ENCODE data around the gene RHBDD2. TPM values are rescaled to one million over a fixed set of nuclear protein-coding genes. Genes with fewer than 3 reads are reported as not detected.

RHBDD2 gene
- total RNA-seq, 1 experiment from 2014 or later, result 79.3 TPM

DNA sequence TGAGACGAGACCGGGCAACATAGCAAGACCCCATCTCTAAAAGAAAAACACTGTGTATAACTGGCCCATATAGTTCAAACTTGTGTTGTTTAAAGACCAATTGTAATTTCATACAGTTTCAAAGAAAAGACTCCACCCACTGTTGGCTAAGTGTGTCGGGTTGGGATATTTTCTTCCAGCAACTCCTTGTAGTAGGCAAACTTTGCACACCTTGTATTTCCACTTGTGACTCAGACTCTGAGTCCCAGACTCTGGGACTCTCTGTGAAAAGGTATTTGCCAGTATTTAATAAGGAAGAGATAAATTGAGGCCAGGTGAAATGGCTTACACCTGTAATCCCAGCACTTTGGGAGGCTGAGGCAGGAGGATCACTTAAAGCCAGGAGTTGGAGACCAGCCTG lies 29.3 kb upstream of the RHBDD2 start:
- POLR2A ChIA-PET, result interaction anchor here (0.5 kb wide), 1 partner anchor 33 kb away, joined by 7 read pairs; no protein-coding TSS in a partner anchor
- intact Hi-C loops (cut with micrococcal nuclease; ENCODE audit: unreplicated experiment) (no loop called here), in situ Hi-C loops (cut with HindIII; ENCODE audit: low pct_unique_long_range_greater_than_20kb, low sequenced_read_pairs) (no loop called here)
- Histone ChIP-seq H3K4me3 (ENCODE audit: low read depth in 2 of 2, low read length in 2 of 2) (no peak overlapping the region), H3K4me1 (ENCODE audit: control insufficient read depth, insufficient read depth, low read length) (no peaks in the 10 kb centered on the region), H3K9me3 (ENCODE audit: control insufficient read depth, insufficient read depth, low read depth, low read length) (no peaks in the 10 kb centered on the region), H3K27ac (ENCODE audit: low read length) (no peak overlapping the region), H3K27me3 (ENCODE audit: control insufficient read depth, insufficient read depth, low read length) (no peaks in the 10 kb centered on the region), H3K36me3 (ENCODE audit: control insufficient read depth, insufficient read depth, low read length) (no peaks in the 10 kb centered on the region)
- DNase-seq (ENCODE audit: low read depth, low spot score) (no peak), ATAC-seq (no peak)
- BruUV-seq (replicated peaks), result no TSS peak
- CTCF ChIA-PET, result no interaction called here
- TF ChIP-seq SIN3A (IDR thresholded peaks at IDR 0.05; ENCODE audit: borderline replicate concordance, insufficient read depth, low read depth, low read length) (no peak), POLR2AphosphoS5 (IDR thresholded peaks at IDR 0.05; ENCODE audit: low read depth, low read length) (no peak), TCF7L2 (IDR thresholded peaks at IDR 0.05; ENCODE audit: low read depth, low read length) (no peak)
- TF ChIP-seq, protein P1, sequence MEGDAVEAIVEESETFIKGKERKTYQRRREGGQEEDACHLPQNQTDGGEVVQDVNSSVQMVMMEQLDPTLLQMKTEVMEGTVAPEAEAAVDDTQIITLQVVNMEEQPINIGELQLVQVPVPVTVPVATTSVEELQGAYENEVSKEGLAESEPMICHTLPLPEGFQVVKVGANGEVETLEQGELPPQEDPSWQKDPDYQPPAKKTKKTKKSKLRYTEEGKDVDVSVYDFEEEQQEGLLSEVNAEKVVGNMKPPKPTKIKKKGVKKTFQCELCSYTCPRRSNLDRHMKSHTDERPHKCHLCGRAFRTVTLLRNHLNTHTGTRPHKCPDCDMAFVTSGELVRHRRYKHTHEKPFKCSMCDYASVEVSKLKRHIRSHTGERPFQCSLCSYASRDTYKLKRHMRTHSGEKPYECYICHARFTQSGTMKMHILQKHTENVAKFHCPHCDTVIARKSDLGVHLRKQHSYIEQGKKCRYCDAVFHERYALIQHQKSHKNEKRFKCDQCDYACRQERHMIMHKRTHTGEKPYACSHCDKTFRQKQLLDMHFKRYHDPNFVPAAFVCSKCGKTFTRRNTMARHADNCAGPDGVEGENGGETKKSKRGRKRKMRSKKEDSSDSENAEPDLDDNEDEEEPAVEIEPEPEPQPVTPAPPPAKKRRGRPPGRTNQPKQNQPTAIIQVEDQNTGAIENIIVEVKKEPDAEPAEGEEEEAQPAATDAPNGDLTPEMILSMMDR (IDR thresholded peaks at IDR 0.05), result no peak
- TF ChIP-seq, protein P2, sequence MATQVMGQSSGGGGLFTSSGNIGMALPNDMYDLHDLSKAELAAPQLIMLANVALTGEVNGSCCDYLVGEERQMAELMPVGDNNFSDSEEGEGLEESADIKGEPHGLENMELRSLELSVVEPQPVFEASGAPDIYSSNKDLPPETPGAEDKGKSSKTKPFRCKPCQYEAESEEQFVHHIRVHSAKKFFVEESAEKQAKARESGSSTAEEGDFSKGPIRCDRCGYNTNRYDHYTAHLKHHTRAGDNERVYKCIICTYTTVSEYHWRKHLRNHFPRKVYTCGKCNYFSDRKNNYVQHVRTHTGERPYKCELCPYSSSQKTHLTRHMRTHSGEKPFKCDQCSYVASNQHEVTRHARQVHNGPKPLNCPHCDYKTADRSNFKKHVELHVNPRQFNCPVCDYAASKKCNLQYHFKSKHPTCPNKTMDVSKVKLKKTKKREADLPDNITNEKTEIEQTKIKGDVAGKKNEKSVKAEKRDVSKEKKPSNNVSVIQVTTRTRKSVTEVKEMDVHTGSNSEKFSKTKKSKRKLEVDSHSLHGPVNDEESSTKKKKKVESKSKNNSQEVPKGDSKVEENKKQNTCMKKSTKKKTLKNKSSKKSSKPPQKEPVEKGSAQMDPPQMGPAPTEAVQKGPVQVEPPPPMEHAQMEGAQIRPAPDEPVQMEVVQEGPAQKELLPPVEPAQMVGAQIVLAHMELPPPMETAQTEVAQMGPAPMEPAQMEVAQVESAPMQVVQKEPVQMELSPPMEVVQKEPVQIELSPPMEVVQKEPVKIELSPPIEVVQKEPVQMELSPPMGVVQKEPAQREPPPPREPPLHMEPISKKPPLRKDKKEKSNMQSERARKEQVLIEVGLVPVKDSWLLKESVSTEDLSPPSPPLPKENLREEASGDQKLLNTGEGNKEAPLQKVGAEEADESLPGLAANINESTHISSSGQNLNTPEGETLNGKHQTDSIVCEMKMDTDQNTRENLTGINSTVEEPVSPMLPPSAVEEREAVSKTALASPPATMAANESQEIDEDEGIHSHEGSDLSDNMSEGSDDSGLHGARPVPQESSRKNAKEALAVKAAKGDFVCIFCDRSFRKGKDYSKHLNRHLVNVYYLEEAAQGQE (IDR thresholded peaks at IDR 0.05; ENCODE audit: insufficient read depth in 1 of 2, low read depth in 2 of 2, low read length in 1 of 2), result no peak

DNA sequence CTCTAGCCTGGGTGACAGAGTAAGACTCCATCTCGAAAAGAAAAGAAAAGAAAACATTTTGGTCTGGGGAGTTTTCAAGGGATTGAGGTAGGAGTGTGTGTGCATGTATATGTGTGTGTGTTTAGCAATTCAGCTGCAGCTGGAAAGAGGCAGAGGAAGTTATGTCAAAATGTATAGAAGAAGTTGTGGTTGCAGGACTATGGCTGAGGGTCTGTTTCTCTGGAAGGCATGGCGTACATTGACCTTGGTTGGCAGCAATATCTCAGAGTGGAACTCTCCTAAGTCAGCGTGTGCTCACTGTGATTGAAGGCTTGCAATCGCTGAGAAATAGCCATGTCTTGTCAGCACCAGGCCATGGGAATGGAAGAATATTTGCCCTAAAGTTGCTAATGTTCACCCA lies 28.6 kb upstream of the RHBDD2 start:
- ATAC-seq, result no peak
- no TSS peak for BruUV-seq (replicated peaks)
- CTCF ChIA-PET, result no interaction called here
- POLR2A ChIA-PET, result interaction anchor here (0.5 kb wide), 1 partner anchor 33 kb away, joined by 7 read pairs; no protein-coding TSS in a partner anchor
- Histone ChIP-seq H3K36me3 (ENCODE audit: control insufficient read depth, insufficient read depth, low read length) (no peaks in the 10 kb centered on the region), H3K4me3 (ENCODE audit: low read depth in 2 of 2, low read length in 2 of 2) (no peak overlapping the region), H3K4me1 (ENCODE audit: control insufficient read depth, insufficient read depth, low read length) (no peaks in the 10 kb centered on the region), H3K27ac (ENCODE audit: low read length) (no peak overlapping the region), H3K9me3 (ENCODE audit: control insufficient read depth, insufficient read depth, low read depth, low read length) (no peaks in the 10 kb centered on the region), H3K27me3 (ENCODE audit: control insufficient read depth, insufficient read depth, low read length) (no peaks in the 10 kb centered on the region)
- intact Hi-C loops (cut with micrococcal nuclease; ENCODE audit: unreplicated experiment), result no loop called here
- in situ Hi-C loops (cut with HindIII; ENCODE audit: low pct_unique_long_range_greater_than_20kb, low sequenced_read_pairs), result no loop called here
- TF ChIP-seq, protein P2 (IDR thresholded peaks at IDR 0.05; ENCODE audit: insufficient read depth in 1 of 2, low read depth in 2 of 2, low read length in 1 of 2), result no peak
- no peak for TF ChIP-seq TCF7L2 (IDR thresholded peaks at IDR 0.05; ENCODE audit: low read depth, low read length)
- TF ChIP-seq, protein P1 (IDR thresholded peaks at IDR 0.05), result no peak
- TF ChIP-seq POLR2AphosphoS5 (IDR thresholded peaks at IDR 0.05; ENCODE audit: low read depth, low read length), result no peak
- no peak for TF ChIP-seq SIN3A (IDR thresholded peaks at IDR 0.05; ENCODE audit: borderline replicate concordance, insufficient read depth, low read depth, low read length)
- DNase-seq (ENCODE audit: low read depth, low spot score), result no peak
